Stimulated activated CD8-positive, alpha-beta memory T cell treated with anti-CD3 and anti-CD28 coated beads, Interleukin-15, amount 100 ng/mL, for 48 hours (primary cell): ENCODE measurements around the gene ATP10A.

ENCODE experiments used
- DNase-seq, 2 donors: peaks; one replicate each; pipeline ENCODE4 v3.0.0-alpha.2; 2020; ENCODE audit warnings: low read depth in 2 of 2

ATP10A gene

DNA sequence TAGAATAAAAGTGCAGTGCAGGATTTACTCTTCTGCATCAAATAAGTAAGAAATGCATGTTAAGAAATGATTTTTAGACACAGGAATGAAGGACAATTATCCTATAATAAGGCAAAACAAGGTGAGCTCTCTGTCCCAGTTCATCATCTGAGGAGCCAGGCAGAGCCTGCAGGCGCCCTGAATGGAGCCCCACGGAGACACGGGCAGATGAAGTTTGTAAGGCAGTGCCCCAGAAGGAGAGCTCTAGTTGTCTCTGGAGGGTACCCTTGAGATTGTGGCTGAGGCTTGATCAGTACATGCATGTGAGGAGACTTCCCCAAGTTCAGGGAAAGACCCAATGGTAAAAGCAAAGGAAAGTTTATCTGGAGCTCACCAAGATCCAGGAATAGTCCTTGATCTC lies 50.3 kb downstream of the ATP10A start:
- DNase-seq = no peak

DNA sequence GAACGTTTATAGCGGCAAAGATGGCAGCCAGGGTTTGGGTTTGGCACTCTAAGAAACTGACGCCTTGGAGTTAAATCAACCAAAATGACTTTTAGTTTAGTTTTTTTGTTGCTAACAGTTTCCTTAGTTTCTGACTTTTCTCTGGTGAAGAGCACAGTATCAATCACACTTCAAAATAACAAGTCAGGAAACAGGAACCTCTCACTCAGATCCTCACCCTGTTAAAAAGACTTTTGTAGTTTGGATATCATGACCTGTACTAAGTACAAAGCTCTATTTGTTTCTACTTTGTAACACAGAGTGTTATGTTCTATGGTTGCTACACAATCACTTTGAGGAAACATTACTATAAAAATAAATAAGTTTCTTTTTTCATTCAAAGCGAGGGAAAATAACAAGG lies 51.1 kb downstream of the ATP10A start:
- no peak for DNase-seq

DNA sequence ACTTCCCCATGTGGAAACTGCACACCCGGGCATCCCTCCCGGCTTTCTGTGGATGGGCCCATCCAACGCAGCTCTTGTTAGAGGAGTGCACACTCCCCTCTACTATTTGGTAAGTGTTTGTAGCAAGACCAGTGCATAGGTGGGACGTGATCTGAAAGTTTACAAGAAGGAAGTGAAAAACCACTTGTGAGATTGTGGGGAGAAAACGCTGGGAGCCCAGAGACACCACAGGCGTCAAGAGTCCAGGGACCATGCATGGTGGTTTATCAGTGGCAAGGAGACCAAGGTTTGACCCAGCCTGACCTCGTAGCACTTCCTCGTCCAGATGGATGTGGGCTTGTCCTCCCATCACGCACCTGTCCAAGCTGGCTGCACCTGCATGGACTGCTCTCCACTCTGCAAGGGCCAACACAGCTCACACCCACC lies 51.6 kb downstream of the ATP10A start:
- DNase-seq = no peak

DNA sequence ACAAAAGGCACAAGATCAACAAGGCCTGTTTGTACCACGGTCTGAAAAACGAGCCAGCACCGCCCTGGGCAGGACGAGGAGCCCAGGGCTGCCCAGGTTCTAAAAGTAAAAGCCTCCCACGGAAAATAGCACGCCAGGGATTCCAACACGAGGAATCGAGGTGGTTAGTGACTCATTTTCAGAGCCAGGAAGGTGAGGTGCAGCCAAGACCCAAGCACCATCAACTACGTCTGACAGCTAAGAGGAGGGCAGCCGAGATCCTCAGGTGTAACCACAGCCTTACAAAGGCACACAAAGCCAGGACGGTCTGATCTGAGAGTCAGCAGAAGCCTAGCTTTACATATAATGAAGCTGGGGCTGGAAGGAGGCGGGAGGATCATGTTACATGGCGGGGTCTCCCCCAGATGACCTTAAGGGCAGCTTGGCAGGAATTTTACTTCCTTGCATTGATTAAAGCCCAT lies 52.5 kb downstream of the ATP10A start:
- DNase-seq = no peak

DNA sequence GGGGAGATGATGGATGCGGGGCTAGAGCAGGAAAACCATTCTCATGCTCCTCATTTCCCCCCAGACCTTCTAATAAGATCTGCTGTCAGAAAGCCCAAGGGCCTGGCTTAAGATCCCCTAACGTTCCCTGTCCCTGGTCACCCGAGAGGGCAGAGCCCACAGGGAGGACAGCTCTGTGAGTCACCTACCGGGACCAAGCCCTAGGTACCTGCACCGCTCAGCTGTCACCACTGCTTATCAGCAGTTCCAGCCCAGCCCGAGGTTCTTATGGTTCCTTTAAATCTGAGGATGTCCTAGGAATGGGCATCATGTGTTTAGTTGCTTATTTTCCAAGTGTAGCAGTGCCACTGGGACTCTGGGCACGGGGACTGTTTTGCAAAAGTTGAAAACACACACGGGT lies 53.0 kb downstream of the ATP10A start:
- no peak for DNase-seq

DNA sequence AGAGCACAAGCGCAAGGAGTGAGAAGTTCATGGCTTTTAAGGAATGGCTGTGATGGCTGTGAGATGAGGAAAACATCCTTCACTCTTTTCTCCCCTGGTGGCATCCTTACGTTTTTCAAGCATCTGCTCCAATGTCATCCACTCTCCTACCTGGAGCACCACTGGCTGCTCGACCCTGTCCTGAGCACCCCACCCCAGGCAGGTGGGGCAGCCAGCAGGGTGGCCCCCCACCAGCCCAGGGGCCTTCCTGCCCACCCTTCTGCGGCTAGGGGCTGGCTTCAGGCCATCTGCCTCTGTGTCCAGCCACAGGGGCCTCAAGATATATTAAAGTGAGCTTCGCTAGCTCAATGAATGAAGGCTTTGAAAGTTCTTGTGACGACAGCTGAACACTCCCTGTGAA lies 56.1 kb downstream of the ATP10A start:
- no peak for DNase-seq

DNA sequence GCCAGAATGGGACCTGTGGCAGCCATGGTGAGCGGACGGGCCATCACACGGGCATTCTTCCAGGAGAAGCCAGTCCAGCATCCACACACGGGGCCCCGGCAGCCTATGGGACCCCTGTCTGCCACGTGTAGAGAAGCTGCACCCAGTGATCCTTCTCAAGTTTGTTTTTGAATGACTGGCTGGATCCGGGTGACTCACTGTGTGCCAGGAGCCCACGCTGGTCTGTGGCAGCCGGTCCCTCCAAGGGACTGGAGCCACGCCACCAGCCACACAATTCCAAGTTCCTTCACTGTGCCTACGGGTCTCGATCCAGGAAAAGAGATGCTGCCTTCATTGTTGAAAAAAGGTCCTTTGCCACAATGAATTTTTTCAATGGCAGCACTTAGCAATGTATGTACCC lies 58.1 kb downstream of the ATP10A start:
- no peak for DNase-seq

DNA sequence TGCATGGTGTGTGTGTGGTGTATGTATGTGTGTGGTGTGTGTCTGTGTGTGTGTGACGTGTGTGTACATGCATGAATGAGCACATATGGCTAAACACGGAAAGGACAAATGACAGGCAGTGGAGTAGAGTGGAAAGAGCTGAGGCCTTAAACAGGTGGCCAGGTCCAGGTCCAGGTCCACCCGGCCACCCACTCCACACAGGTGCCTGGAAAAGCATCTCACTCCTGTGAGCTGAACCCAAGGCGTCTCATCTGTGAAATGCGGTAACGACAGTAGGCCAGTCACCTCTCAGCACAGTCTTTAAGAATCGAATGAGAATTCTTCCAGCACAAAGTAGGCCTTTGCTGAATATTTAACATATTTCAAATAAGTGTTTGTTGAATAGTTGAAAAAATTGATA lies 58.7 kb downstream of the ATP10A start:
- no peak for DNase-seq

DNA sequence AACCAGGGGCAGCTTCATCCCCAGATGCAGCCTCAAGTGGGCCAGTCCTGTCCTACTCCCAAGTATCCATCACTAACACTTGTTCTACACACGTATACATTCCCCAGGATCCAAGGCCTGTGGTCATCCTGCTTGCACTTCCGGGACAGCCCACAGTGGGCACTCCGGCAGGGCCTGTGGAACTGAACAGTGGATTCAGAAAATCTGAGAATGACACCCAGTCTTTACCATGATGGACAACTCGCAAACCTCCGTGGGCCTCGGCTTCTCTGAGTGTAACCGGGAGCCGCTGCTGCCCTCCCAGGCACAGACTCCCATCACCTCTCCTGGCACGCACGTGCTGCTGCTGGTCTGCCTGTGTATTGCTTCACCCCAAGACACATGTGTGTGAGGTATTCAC lies 59.6 kb downstream of the ATP10A start:
- DNase-seq = no peak

DNA sequence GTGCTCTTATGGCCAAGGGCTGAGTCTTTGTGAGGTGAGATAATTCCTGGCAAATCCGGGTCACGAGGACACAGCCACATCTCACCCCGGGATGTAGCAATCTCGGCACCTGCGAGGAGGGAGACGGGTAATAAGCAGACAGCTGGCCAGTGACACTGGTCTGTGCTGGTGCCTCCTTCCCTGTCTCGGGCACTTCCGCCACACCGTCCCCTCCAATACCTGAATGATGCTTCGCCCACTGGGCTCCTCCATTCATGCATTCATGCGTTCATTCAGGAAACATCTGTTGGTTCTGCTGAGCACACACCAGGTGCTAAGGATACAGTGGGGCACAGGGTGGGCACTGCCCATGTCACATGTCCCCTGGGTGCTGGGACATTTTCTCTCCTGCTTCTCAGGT lies 60.1 kb downstream of the ATP10A start:
- DNase-seq = no peak

DNA sequence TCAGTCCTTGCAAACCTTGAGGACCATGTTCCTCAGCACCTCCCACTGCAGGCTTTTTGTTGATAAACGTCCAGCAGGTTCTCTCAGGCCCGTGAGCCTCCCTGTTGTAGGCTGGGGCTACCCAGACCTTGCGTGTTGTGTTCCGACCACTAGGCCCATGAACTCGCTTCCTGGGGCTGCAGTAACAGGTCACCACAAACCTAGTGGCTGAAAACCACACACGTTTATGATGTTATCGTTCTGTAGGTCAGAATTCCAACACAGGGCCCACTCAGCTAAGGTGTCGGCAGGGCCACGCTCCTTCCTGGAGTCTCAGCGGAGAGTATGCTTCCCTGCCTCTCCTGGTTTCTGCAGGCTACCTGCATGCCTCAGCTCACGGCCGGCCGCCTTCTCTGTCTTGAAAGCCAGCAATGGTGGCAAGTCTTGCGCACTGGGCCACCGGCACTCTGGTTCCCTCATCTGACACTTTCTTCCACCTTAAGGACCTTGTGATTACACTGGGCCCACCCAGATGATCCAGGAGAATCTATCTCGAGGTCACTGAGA lies 60.8 kb downstream of the ATP10A start:
- no peak for DNase-seq

DNA sequence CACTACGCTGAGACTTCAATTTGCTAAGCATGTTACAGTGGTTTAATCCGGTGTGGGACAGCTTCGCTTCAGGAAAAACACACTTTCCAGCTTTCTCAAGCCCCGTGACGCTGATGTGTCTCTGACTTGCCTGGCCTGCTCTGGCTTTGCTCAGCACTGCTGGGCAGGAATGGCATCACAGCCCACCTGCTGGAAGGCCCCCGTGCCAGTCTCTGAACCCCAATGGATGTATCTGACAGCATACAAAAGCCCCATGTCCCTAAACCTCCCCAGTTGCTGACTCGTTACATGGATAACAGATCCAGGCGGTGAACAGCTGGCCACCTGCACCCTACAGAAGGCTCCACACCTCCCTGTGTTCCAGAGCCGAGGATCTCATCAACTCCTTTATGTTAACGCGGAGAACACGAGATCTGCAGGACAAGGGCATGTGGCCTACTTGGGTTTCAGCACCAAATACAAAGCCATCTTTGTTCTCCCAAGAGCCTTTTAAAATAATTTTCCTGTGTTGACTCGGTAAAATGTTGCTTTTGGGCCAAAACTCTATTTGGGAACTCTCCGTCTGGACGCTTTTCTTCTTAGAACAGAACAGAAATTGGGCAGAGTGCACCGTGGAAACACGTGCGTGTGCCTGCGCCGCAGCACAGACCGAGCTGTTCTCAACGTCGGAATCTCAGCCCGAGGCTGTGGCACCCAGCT lies 61.4 kb downstream of the ATP10A start:
- no peak for DNase-seq

DNA sequence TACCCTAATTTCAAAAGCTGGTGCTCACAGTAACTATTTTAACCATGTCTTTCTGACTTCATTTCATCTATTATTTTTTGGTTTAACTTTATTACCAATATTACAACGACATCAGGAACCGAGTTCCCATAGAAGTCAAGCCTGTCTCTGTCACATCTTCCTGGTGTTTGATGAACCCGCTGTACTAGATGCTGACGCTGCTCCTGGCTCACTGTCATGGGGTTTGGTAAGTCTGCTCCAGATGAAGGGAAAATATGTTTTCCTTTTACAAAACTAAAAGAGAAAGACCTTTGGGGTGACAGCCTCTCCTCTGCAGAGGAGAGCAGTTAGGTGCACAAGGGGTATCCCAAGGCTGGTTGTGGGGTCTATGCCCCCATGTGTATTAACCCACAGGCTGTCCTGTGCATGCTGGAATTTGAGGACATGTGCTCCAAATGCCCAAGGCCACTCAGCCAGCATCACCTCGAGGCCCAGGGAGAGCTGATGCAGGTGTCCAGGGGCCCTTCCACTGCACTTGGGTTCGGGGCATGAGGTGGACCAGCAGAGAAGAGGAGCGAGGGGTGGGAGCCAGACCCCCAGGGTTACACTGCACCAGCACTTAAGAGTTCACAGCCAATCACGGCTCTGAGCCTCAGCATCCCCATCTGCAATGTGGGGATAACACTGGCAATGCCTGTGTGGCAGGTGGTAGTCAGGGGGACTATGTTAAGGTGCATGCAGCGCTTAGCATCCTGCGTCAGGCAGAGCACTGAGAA lies 62.2 kb downstream of the ATP10A start:
- DNase-seq = no peak

DNA sequence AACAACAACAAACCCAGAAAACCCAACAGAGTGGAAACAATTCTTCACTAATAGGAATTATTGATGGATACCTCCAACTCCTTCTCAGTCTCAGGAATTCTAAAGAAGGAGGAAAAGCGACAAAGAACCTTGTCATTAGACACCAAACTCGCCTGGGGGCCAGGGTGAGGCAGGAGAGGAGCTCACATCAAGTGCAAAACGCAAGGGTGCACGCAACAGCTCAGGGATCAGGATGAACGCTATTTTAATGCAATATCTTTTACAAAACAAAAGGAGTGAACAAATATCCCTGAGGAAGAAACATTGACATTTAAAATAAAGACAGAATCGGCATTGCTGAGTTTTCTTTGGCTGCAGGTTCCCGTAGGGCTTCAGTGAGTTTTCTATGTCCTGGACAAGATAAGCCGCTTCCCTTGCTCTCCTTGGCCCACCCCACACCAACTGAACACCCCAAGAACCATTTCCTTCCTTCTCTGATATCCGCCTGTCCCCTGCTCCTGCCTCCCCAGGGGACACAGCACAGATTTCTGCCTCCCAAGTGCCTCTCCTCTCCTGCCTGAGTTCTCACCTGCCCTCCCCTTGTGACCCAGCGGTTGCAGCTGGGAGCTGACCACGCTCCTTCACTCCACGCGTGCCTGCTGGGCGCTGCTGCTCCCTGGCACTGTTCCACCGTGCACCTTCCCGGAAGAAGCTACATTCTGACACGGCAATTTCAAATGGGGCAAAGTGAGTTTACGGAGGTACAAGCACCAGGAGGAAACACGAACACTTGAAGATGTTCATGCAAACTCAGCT lies 63.0 kb downstream of the ATP10A start:
- no peak for DNase-seq

DNA sequence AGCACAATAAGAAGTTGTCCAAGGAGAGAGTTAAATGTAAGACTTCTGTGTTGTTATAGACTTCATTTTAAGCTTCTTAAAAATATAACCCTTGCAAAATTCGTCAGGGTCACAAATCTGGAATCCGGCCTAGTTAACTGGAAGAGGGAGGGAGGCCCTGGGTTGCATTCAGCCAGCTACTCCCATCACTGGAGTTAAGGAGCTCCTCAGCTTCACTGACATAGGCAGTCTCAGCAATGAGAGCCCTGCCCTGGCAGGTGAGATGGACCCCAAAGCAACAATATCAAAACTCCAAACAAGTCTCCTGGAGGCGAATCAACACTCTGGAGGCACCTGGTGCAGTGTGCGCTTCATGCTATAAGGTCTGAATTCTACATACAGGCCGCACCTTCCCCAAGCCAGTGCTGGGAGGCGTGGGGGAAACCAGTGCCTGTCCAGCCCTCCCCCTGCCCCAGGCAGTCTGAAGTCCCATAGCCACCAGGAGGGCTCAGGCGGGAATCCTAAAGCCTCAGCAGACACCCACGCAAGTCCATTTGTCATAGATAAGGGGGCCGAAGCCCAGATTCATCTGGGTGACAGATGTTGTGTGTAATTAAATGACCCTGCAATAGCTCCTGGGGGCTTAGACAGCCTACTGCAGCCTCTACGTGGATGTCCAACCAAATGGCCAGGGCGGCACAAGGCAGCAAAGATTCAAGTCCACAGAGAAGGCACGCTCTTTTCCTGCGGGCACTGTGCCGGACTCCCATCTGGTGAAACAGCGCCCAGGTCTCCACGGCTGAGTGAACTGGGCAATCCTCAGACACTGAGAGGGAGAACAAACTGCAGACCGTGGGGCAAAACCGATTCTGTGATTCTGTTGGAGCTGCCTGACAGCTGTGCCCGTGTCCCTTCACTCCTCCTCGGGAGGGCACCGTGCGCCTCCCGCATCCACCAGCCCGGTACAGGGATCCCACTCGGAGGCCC lies 64.9 kb downstream of the ATP10A start:
- DNase-seq = no peak

DNA sequence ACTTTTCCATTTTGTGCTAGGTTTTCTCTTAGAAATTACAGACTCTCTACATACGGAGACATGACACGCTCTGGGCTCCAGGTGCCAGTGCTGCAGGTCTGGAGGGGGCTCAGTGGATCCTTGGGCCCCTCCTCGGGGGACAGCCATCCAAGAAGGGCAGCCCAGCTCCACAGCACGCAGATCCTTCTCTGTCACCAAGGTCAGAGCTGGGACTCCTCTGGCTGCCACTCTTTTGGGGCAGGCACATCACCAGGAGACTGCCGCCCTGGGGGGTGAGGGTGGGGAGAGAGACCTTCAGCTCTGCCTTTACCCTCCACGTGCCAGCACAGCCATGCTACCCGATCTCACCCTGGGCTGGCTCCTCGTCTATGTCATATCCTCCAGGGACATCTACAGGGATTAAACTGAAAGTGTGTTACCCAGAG lies 65.6 kb downstream of the ATP10A start:
- no peak for DNase-seq

DNA sequence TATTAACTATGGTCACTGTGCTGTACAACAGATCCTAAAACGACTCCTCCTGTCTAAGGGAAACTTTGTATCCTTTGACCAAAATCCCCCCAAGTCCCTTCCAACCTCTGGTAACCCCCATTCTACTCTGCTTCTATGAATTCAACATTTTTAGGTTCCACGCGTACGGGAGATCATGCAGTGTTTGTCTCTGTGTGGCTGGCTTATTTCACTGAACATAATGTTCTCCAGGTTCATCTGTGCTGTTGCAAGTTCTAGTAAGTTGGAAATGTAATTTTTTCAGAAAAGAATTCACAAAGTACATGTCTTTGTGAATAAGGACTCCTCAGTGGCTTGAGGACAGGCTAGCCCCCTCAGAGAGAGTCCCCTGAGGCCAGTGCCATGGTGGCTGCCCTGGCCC lies 66.1 kb downstream of the ATP10A start:
- no peak for DNase-seq

DNA sequence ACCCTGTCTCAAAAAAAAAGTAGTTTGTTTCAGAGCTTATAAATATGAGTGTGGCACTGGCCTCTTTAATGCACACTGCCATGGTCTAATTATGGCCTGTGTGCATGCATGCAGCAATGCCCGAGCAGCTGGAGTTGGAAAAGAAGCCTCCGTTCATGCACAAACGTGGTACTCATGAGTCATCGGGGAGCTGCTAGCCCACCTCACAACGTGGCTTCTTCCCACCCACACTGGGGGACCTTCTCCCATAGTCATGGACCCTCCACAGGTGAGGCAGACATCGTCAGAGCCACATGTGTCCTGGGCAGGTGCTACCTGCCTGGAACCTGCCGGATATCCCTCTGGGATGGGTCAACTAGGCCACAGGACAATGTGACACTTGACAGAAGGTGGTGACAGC lies 66.7 kb downstream of the ATP10A start:
- no peak for DNase-seq

DNA sequence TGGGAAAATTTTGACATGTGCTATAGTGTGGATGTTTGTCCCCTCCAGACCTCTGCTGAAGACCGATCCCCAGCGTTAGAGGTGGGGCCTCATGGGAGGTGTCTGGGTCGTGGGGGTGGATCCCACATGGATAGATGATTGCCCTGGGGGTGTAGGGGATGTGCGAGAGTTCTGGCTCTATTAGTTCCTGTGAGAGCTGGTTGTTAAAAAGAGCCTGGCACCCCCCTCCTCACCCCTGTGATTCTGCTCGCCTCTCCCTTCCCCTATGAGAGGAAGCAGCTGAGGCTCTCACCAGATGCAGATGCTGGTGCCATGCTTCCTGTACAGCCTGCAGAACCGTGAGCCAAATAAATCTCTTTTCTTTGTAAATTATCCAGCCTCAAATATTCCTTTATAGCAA lies 67.4 kb downstream of the ATP10A start:
- DNase-seq = no peak

DNA sequence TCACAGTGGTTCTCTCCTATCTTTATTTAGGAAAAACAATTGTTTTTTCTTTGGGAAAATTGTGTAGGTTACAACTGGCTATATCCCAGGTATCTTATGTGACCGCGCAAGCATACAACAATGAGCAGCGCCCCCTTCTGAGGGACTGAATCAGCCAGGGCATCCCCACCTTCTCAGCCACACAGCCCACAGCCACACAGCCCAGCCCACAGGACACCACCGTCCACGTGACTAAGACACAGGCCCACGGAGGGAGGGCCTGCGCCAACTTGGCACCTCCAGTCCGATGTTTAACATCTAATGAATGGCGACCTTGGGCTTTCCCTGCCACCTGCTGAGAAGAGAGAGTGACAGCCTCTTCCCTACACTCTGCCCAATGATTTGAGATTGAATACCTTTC lies 68.1 kb downstream of the ATP10A start:
- no peak for DNase-seq

DNA sequence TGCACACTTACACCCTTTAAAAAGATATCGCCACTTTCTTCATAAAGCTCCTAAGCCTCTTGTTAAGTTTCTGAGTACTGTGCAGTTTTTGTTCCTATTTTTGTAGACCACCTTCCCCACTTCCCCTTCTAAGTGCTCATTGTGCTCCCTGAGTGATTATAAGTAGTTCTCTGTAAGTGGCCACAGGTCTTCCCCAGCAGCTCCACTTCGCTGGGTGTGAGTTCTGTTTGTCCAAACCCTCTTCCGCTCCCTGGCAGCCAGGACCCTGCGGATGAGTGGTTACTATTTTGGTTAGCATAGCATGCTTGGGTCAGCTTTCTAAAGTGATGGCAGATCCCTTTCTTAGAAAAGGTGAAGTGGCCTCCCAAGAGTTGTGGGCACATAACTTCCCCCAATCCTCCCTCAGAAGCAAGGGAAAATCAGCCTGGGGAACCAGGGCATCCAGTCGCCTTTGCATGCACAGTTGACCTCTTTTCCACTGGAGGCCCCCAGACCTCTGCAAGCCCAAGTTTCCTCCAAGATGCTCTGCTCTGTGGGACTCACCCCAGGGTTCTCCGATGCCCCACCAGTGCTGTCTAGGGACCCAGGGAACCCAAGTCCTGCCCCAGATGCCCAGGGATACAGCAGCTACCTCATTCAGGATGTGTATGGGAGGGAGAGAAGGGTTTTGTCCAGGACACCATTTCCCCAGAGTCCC lies 69.6 kb downstream of the ATP10A start:
- DNase-seq = no peak
